ENCODE results near the gene PICALM.
"Not testable (repeated sequence)": the region's sequence is repeated elsewhere in the genome, so short reads cannot be mapped to it uniquely, and the experiment has no call there.

The PICALM gene, protein sequence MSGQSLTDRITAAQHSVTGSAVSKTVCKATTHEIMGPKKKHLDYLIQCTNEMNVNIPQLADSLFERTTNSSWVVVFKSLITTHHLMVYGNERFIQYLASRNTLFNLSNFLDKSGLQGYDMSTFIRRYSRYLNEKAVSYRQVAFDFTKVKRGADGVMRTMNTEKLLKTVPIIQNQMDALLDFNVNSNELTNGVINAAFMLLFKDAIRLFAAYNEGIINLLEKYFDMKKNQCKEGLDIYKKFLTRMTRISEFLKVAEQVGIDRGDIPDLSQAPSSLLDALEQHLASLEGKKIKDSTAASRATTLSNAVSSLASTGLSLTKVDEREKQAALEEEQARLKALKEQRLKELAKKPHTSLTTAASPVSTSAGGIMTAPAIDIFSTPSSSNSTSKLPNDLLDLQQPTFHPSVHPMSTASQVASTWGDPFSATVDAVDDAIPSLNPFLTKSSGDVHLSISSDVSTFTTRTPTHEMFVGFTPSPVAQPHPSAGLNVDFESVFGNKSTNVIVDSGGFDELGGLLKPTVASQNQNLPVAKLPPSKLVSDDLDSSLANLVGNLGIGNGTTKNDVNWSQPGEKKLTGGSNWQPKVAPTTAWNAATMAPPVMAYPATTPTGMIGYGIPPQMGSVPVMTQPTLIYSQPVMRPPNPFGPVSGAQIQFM

DNA sequence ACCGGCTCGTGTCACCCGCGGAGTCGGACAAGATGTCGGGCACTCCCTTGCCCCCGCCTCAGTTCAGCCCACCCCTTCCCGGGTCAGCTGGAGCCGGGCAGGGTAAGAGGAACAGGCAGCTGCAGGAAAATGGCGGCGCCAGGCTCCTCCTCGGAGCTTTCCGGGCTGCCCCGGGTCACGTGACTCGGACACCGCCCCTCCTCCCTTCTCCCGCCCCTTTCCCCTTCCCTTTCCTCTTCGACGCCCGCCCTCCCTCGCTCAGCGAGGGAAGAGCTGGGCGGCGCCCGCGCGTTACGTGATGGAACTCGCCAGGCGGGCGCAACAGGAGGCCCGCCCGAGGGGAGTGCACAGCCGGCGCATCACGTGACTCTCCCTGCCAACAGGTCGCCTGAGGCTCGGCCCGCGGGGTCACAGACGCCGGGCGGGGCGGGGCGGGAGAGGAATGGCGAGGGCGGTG lies at the start of gene PICALM:
PICALM (minus strand) TSS at position 134 of the 457 bp plus-strand sequence. CDS start 304 bp downstream, outside the sequence.
- DNase-seq (ENCODE audit: low spot score) = peak; percentile 96

DNA sequence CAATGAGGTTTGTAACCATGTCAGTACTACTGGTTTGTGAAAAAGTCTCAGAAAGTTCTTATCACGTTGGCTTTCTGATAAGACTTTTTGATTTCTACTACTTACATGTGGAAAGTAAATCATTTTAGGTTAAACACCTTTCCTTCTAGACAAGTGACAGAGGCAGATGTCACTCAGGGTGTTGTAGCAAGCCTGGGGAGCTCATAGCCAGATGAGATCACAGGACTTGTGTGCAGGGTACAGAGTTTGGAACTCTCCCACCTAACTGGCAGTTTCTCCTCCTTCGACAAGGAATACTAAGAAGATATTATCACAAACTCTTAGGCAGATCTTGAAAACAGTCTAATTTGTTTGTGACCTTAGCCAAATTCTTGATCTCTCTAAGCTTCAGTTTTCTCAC lies 49.4 kb upstream of the PICALM start:
- no peak for DNase-seq (ENCODE audit: low spot score)

DNA sequence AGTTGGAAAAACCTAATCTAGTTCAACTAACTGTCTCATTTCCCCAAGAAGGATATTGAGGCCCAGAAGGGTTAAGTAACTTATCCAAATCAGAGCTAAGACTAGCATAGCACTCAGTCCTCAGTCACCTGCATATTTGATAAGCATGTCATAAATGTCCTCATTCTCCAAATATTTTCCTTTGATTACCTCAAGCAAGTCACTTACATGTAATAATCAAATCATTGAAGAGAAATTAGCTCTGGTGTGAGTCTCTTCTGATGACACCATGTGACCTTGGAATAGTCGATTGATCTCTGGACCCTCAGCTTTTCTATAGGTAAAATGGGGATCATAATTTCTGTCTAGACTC lies 48.8 kb upstream of the PICALM start:
- no peak for DNase-seq (ENCODE audit: low spot score)

DNA sequence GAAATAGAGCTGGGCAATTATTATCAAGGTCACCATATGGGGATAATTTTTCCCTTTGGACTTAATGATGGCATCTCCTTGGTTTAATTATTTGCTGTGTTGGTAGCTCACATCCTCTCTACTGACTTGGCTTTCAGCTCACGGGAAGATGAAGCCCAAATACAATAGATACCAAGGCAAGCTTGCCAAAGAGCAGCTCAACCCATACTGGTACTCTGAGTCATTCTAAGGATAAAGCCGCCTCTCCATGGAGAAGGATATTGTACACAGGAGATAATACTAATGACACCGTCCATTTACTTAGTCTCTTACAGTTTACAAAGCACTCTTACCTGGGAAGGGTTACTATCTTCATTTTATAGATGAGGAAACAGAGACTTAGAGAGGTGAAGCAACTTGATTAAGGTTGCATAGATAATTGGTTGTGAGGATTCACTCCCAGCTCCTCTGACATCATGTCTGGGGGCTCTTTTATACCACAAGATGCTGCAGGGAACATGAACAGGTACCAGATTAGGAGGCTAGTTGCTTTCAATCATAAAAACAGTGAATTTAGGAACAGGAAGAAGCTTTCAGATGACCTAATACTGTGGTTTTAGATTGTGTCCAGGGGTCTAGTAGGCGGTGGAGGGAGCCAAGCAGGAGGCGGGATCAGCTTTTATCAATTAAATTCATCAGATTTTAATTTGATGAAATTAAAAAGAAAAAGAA lies 48.3 kb upstream of the PICALM start:
- DNase-seq (ENCODE audit: low spot score) = no peak

DNA sequence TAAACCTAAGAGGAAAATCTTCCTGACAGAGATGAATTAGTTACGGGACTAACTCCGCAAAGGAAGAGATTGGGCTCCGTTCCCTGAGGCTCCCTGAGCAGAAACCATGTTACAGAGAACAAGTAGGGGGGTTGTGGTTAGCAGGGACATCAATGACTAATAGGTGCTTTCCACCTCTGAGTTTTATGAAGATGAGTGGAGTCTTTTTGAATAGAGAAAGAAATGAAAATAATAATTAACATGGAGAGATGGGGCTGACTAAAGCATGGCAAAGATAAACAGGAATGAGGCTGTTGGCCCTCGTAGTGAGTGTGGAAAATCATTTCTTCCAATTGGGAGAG lies 47.5 kb upstream of the PICALM start:
- peak; percentile 59 for DNase-seq (ENCODE audit: low spot score)

DNA sequence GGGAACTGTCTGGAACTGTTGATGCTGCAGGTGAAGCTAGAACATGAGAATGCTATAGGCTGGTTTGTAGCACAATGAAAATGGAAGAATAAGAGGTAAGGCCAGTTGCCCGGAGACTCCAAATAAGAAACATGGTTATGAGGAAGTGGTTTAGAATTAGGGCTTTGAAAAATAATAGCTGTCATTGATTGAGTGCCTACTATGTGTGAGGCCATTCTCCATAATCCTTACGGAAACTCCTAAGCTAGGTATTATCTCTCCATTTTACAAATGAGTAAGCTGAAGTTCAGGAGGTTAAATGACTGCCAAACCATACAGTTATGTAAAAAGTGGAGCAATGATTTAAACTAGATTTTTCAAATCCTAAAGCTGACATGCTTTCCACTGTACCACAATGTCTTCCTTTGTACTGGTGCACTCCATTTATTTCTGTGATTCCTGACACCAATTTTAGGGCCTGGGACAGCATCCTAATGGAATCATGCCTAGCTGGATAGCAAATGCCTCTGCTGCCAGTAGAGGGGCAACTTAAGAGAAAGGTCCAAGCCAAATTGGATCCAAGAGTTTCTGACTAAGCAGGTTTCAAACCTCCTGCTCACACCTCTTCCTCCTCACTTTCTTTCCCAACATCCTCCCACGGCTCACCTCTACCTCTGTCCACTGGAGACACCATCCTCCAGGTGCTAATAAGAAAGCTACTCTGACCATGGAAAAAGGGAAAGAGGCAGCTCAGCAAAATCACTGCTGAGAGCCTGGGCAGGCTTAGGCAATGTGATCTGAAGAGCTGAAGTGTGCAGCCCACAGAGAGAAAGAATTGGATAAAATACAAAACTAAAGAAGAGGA lies 46.9 kb upstream of the PICALM start:
- no peak for DNase-seq (ENCODE audit: low spot score)

DNA sequence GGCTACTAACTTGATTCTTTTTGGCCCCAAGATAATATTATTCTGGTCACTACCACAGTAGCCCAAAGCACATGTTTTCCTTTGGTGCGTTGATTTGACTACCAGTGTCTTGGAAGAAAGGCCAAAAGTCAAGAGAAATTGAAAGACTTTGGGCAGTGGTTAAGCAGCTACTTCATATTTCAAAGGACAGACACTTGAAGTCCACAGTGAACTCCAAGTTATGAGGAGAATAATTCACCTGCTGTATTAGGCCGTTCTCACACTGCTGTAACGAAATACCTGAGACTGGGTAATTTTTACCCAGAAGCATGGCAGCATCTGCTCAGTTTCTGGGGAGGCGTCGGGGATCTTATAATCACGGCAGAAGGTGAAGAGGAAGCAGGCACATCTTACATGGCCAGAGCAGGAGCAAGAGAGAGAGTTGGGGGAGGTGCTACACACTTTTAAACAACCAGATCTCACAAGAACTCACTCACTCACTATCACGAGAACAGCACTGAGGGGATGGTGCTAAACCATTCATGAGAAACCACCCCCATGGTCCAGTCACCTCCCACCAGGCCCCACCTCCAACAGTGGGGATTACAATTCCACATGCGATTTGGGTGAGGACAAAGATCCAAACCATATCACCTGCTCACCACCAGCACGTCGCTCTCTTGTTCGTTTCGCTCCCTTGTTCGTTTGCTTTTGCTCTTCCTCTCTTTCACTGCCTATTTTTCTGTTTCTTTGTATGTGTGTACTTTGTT lies 40.2 kb upstream of the PICALM start:
- no peak for DNase-seq (ENCODE audit: low spot score)

DNA sequence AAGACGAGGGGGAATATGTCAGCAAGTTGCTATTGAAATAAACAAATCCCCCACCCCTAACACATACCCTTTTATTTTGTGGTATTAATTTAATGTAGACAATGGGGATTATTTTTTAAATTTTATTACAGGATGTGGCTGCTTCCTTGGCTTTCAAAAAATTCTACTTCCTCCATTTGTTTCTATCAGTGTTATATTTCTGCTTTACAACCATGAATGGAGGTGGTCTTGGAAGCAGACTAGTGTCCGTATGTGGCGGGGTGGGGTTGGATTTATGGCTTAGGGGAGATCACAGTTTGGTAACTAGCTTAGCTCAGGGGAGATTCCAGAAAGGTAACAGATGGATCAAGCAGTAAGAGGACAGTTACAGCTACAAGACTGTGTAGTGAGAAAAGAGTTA lies 39.3 kb upstream of the PICALM start:
- DNase-seq (ENCODE audit: low spot score) = no peak

DNA sequence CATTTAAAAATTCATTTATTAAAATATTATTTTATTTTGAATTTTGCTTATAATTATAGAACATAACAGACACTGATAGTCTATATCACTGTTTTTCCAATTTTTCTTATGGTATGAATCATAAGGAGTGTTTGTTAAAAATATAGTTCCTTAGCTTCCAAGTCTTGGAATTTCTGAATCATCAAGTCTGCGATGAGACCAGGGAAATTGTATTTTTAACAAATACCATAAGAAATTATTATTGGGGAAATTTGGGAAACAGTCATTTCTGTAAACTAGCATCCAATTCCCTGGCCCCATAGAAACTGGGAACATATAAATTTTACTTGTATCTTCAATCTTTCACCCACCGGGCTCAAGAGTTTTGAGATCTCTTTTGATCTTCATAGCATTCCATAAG lies 38.0 kb upstream of the PICALM start:
- DNase-seq (ENCODE audit: low spot score) = no peak

DNA sequence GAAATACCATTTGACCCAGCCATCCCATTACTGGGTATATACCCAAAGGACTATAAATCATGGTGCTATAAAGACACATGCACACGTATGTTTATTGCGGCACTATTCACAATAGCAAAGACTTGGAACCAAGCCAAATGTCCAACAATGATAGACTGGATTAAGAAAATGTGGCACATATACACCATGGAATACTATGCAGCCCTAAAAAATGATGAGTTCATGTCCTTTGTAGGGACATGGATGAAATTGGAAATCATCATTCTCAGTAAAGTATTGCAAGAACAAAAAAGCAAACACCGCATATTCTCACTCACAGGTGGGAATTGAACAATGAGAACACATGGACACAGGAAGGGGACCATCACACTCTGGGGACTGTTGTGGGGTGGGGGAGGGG lies 37.1 kb upstream of the PICALM start:
- not testable (repeated sequence) for DNase-seq (ENCODE audit: low spot score)

DNA sequence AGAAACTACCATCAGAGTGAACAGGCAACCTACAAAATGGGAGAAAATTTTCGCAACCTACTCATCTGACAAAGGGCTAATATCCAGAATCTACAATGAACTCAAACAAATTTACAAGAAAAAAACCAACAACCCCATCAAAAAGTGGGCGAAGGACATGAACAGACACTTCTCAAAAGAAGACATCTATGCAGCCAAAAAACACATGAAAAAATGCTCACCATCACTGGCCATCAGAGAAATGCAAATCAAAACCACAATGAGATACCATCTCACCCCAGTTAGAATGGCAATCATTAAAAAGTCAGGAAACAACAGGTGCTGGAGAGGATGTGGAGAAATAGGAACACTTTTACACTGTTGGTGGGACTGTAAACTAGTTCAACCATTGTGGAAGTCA lies 36.7 kb upstream of the PICALM start:
- DNase-seq (ENCODE audit: low spot score) = not testable (repeated sequence)

DNA sequence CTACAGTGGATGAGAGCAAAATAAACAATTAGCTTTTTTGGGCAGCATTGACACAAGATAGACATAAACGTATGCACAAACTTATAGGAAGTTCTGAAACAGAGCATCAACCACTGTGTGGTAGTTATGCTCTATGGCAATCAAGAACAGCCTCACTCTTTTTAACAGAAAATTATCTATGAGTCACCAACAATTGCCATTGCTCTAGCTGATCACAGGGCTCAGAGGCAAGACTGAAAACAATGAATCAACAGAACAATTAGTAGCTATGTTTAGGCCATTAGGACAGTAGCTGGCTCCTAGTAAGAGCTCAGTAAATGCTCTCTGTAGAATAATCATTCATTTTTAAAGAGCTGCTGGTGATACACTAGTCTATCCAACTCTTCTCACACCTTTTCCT lies 34.9 kb upstream of the PICALM start:
- no peak for DNase-seq (ENCODE audit: low spot score)

DNA sequence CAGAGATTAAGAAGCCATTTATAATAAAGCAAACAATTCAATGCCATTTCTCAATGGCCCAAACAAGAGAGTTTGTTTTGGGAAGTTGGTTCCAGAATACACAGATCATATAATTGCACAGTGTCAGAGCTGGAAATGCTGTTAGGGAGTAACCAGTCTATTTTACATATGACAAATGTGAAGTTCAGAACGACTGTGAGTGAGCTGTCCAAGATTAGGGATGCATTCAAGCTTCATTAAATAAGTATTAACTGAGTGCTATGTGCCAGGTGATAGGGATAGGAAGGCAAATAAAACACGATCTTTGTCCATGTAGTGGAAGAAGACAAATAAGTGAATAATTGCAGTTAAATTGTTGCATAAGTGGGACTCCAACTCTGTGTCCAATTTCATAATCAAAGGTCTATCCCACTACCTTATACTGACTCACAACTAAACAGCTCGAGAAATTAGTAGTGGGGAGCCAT lies 33.1 kb upstream of the PICALM start:
- DNase-seq (ENCODE audit: low spot score) = no peak

DNA sequence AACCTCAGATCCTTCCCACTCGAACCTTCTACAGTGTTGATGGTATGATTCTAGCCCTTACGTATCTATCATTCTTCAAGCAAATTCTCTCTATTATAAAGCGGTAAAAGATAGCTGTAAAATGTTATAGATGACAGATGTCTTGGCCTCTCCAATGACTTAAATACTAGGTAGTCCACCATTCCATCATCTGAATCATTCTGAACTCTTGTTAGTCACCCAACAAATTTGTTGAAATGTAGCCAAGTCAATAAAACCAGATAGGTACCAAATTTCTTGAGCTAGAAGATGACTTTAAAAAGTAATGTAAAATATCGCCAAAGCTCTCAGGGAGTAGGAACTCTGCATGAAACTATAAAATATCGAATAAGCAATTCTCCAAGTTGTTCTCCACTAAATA lies 32.6 kb upstream of the PICALM start:
- DNase-seq (ENCODE audit: low spot score) = no peak

DNA sequence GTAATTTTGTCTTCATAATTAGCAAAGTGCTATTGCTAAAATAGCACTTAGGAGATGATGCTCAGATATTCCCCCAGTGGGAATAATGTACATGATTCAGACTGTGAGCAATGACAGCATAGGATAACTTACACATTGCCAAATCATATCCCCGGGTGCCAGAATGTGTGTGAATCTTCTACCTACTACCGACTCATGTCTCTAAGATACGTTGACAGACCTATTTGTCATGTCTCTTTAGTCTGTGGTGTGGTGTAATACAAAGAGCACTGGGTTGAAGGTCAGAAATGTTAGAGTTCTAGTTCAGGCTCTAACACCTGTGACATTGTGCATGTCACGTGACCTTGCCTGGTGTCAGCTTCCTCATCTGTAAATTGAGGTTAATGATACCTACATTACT lies 31.0 kb upstream of the PICALM start:
- DNase-seq (ENCODE audit: low spot score) = no peak

DNA sequence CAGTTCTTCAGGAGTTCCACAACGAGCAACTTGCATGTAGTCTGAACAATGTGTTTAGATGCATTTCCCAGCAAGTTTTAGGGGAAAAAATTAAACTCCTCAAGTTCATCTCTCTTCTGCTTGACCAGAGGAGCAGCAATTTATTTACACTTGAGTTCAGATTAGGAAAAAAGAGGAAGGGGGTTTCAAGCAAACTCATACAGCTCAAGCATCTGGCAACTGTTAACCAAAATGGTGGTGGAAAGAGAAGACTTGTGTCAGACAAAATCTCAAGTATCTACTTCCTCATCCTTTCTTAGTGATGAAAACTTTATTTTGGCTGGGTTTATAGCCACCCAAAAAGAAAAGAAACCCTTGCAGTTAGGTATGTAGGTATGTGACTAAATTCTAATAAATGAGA lies 29.1 kb upstream of the PICALM start:
- no peak for DNase-seq (ENCODE audit: low spot score)

DNA sequence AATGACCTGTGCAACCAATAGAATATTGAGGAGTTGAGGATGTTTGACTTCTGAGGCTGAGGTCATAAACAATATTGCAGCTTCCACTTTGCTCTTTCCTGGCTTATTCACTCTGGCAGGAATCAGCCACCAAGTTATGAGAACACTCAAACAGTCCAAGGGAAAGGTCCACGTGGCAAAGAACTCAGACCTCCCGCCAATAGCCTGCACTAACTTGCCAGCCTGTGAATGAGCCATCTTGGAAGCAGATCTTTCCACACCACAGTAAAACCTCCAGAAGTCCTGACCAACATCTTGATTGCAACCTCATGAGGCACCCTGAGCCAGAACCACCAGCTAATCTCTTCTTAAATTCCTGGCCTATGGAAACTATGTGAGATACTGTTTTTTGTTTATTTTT lies 22.7 kb upstream of the PICALM start:
- DNase-seq (ENCODE audit: low spot score) = no peak

DNA sequence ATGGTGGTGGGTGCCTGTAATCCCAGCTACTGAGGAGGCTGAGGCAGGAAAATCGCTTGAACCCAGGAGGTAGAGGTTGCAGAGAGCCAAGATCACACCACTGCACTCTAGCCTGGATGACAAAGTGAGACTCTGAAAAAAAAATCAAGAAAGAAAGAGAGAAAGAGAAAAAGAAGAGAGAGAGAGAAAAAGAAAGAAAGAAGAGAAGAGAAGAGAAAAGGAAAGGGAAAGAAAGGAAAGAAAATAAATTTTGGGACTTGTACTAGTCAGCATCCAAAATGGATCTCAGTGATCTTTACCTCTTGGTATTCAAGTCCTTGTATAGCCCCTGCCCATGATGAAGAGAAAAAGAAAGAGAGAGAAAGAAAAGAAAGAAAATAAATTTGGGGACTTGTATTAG lies 22.2 kb upstream of the PICALM start:
- no peak for DNase-seq (ENCODE audit: low spot score)

DNA sequence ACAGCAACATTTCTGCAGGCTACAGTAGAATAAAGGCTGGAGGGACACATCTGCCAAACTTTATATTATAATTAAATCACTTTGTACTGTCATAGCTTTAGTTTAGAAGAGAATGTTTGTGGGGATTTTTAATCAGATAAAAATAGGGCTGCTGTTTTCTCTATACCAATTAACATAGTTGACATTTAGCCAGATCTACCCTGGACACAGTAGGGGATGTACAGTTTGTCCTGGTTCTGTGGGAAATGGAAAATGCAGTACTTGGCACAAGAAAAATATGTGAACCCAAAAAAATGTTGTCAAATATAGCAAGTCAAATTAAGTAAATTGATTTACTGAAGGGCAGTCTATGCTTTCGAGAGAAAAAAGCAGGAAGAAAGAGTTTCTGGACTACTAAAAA lies 20.8 kb upstream of the PICALM start:
- no peak for DNase-seq (ENCODE audit: low spot score)

DNA sequence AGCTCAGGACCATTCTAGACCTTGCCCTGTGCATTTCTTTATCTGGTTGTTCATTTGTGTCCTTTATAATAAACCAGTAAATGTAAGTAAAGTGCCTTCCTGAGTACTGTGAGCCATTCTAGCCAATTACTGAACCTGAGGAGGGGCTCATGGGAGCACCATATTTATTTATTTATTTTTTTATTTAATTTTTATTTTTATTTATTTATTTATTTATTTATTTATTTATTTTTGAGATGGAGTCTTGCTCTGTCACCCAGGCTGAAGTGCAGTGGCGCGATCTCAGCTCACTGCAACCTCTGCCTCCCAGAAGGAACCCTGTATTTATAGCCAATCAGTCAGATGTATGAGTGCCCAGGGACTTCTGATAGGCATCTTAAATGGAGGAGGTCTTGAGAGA lies 18.8 kb upstream of the PICALM start:
- DNase-seq (ENCODE audit: low spot score) = not testable (repeated sequence)

DNA sequence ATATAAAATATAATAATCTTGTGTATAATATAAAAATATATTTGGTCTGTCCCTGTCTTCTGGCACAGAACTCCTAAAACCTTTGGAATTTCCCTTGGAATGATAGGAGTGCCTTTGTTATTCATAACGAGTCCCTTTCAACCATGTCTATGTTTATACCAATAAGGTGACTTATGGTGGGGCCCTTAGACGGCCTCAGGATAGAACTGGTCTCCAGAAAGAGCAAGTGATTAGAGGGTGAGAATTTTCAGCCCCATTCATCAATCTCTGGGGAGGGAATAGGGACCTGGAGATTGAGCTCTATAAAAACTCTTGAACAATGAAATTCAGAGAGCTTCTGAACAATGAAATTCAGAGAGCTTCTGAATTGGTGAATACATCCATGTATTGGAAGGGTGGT lies 18.4 kb upstream of the PICALM start:
- no peak for DNase-seq (ENCODE audit: low spot score)
